B cell (primary cell): ENCODE measurements around the gene ENDOV.

Experiments used
- CTCF ChIP-seq: fragments of 200-600 bp; IDR thresholded peaks from one replicate; pipeline ENCODE4 v1.8.0; 2022; ENCODE audit warnings: antibody characterized with exemption, mild to moderate bottlenecking
- EZH2 ChIP-seq: IDR thresholded peaks from 2 replicates; pipeline ENCODE4 v1.6.1; 2012; ENCODE audit warnings: borderline replicate concordance, low read depth, mild to moderate bottlenecking, moderate library complexity, low read length; ENCODE audit not compliant: insufficient read depth, poor library complexity, severe bottlenecking

DNA sequence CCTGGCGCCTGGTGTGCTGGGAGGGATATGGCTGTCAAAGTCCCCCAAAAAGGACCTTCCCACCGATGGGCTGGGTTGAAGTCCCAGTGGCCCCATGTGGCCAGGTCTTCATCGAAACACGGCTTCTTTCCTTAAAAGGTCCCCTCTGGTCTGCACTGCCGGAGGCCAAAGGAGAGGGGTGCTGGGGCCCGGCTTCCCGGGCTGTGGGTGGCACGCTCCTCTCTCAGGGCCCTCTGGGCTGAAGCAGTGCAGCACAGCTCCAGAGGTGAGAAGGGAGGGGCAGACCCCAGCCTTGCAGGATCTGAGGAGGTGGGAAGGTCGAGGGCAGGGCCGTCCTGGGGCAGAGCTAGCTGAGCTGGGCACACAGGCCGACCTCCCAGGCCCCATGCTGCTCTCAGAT, 54.7 kb downstream of the ENDOV start:
- TF ChIP-seq CTCF (no peak), EZH2 (no peak)
